22Rv1 (cell line): Measurements from ENCODE around the gene TENT5C.

ENCODE experiments used
- CTCF ChIP-seq: fragments of 450-650 bp; IDR thresholded peaks from 2 replicates; pipeline ENCODE4 v1.5.1; 2017; ENCODE audit warnings: mild to moderate bottlenecking
- ZFX ChIP-seq: fragments of 450-650 bp; IDR thresholded peaks from 2 replicates; pipeline ENCODE4 v1.6.1; 2017; ENCODE audit warnings: antibody characterized with exemption, borderline replicate concordance

- TF ChIP-seq CTCF = no peak
- no peak for TF ChIP-seq ZFX
These were observed 4.9 kb upstream of the TENT5C start for GRCh38 chr1:117600966-117601365.
